AG08396 (cell line): ENCODE data around the gene PCNA.

Experiments
- DNase-seq: peaks from one replicate; pipeline ENCODE4 v3.0.0; 2012; ENCODE audit warnings: low spot score, mixed read lengths

PCNA gene

DNA sequence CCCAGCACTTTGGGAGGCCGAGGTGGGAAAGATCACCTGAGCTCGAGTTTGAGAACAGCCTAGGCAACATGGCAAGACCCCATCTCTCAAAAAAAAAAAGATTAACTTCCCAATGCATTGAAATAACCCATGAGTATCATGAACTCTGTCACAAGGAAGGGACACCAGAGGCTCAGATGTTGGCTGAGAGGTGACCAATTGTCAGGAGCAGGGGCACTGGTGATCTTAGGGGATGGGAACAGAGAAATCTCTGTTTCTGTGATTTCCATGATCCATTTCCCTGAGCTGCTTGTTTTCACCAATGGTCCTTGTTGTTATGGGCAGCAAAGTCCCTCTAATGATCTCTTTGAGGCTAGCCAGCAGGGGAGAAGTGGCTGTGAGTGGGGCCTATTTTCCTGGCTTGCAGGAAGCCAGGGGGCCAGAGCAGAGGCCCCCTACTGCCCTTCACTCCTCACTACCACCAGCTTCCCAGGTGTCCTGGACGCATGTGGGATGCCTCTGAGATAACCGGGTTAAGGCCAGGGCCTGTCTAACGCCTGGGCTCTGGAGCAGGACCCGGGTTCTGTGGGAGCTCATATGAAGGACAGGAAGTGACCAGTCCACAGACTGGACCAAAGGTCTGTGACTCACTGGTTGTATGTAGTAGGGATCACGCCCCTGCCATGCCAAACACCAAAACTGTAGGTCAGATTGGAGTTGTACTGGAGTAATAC, 54.4 kb downstream of the PCNA start:
- DNase-seq: peak; percentile 46
